Panc1 (cell line): ENCODE results near the gene MCRIP2. TPM values are rescaled to one million over a fixed set of nuclear protein-coding genes. Genes with fewer than 3 reads are reported as not detected.

ENCODE experiments used
- ATAC-seq: fragments of 200-7000 bp; cut with Tn5 transposase; 2 replicates; pipeline ENCODE4 v1.9.1; 2020; ENCODE audit warnings: mild to moderate bottlenecking, moderate library complexity
- BruUV-seq: library from RNA; stranded (reverse); fragments of 400-500 nt; replicated peaks from 2 replicates; lab custom pipeline; 2021; lab: Mats Ljungman, UMichigan
- CTCF ChIA-PET: fragments of 300-600 bp; sonication (Branson Sonifier 250); formaldehyde crosslinking; loops from one replicate; lab custom pipeline; 2022; ENCODE audit warnings: antibody characterized with exemption; lab: Charles Lee
- POLR2A ChIA-PET: fragments of 300-600 bp; sonication (Branson Sonifier 250); formaldehyde crosslinking; loops from one replicate; lab custom pipeline; 2022; ENCODE audit warnings: antibody characterized with exemption; lab: Charles Lee
- DNase-seq: peaks from one replicate; pipeline ENCODE4 v3.0.0-alpha.2; 2010; ENCODE audit warnings: low read depth, low spot score
- H3K27ac ChIP-seq: 2 replicates; pipeline ENCODE4 v1.5.1; 2011; ENCODE audit warnings: mild to moderate bottlenecking, low read length, inconsistent platforms
- H3K27me3 ChIP-seq: fragments of 200-500 bp; sonication (Bioruptor generic); 2 replicates; pipeline ENCODE4 v1.6.0; 2014; ENCODE audit warnings: low read length, inconsistent platforms; ENCODE audit not compliant: control insufficient read depth, insufficient read depth
- H3K36me3 ChIP-seq: fragments of 200-500 bp; sonication (Bioruptor generic); 2 replicates; pipeline ENCODE4 v1.5.1; 2014; ENCODE audit warnings: inconsistent platforms, mild to moderate bottlenecking, low read length, moderate library complexity; ENCODE audit not compliant: control insufficient read depth, insufficient read depth
- H3K4me1 ChIP-seq: 2 replicates; pipeline ENCODE4 v1.5.1; 2011; ENCODE audit warnings: inconsistent platforms, mild to moderate bottlenecking, low read length, moderate library complexity; ENCODE audit not compliant: control insufficient read depth, insufficient read depth
- H3K4me3 ChIP-seq, 2 experiments: 2 replicates each; pipeline ENCODE4 v1.5.1; 2011 to 2012; ENCODE audit warnings: low read depth in 2 of 2, low read length in 2 of 2, mild to moderate bottlenecking in 2 of 2, inconsistent platforms in 1 of 2, moderate library complexity in 1 of 2
- H3K9me3 ChIP-seq: fragments of 200-500 bp; sonication (Bioruptor generic); 2 replicates; pipeline ENCODE4 v1.5.1; 2014; ENCODE audit warnings: low read depth, mild to moderate bottlenecking, inconsistent platforms, low read length, moderate library complexity; ENCODE audit not compliant: control insufficient read depth, insufficient read depth
- POLR2AphosphoS5 ChIP-seq: IDR thresholded peaks from 2 replicates; pipeline ENCODE4 v1.6.1; 2012; ENCODE audit warnings: mild to moderate bottlenecking, low read depth, low read length, moderate library complexity
- SIN3A ChIP-seq: IDR thresholded peaks from 2 replicates; pipeline ENCODE4 v1.6.1; 2012; ENCODE audit warnings: low read depth, mild to moderate bottlenecking, low read length, moderate library complexity, borderline replicate concordance; ENCODE audit not compliant: insufficient read depth
- TCF7L2 ChIP-seq: IDR thresholded peaks from 2 replicates; pipeline ENCODE4 v1.6.1; 2011; ENCODE audit warnings: mild to moderate bottlenecking, low read depth, low read length, inconsistent platforms
- in situ Hi-C: cut with HindIII; loops from 2 replicates; pipeline ENCODE4 v1.10.0; 2016; ENCODE audit warnings: low sequenced_read_pairs, low pct_unique_long_range_greater_than_20kb
- intact Hi-C: fragments of 100-400 bp; cut with micrococcal nuclease; formaldehyde crosslinking; loops from one replicate; pipeline ENCODE4 v1.10.0; 2022; ENCODE audit not compliant: unreplicated experiment
- total RNA-seq: library from RNA; stranded (reverse); gene quantifications from one replicate; pipeline ENCODE4 v1.2.1, GENCODE V29; 2021; ENCODE audit not compliant: unreplicated experiment
- TF ChIP-seq, protein P1 (sequence below), 2 experiments: IDR thresholded peaks; 2 replicates each; pipeline ENCODE4 v1.6.1; 2011 to 2012; ENCODE audit warnings: low read depth in 2 of 2, control low read depth in 1 of 2, low read length in 1 of 2, mild to moderate bottlenecking in 1 of 2, moderate library complexity in 1 of 2; ENCODE audit not compliant: insufficient read depth in 1 of 2
- TF ChIP-seq, protein P2 (sequence below): fragments of 450-650 bp; IDR thresholded peaks from 2 replicates; pipeline ENCODE4 v1.5.1; 2017; ENCODE audit warnings: mild to moderate bottlenecking

The MCRIP2 gene
- total RNA-seq, 1 experiment from 2014 or later = 91.6 TPM

DNA sequence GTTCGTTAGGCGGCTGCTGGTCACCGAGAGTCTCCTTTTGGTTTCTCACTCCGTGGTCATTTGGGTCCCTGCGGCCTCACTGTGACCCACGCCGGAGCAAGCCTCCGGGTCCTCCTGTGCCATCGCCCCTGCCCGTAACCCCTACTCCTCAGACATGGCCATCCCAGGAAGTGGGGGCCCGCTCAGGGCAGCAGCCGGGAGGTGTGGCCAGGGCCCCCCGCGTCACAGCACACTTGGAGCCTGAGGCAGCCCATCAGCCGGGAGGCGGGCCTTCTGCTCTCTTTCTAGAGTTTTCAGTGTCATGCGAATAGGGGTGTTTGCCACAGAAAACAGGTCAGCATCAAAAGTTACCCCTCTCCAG lies 18.7 kb upstream of the MCRIP2 start:
- CTCF ChIA-PET = no interaction called here
- ATAC-seq = no peak

DNA sequence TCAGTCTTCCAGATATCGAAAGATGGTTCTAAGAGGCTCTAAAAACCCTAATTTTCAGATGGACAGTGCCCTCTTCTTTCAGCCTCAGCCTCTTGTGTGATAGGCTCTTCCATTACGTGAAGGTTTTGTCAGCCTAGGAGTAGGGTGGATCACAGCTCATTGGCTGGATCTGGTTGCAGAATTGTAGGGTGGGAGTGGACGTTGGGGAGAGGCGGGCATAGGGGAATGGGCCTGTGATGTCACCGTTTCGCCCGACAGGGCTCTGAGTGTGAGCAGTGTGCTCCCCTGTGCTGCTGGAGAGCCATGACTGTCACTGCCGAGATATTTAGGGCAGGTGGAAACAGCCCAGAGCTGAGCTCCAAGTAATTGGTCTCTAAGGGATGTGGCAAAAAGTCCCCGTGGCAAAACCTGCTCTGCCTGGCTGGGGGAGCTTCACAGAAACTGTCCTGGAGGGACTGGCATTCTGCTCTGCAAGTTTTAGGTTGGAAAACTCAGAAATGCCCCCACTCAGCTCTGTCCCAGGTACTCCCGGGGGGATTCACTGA lies 17.0 kb upstream of the MCRIP2 start:
- peaks cover 67% of the 10 kb centered on the region for H3K4me1 ChIP-seq
- peak overlapping the region; percentile 57; the same call in 1 of the 2 replicates for H3K27ac ChIP-seq
- H3K4me3 ChIP-seq = no peak overlapping the region
- no peaks in the 10 kb centered on the region for H3K36me3 ChIP-seq
- ChIA-PET POLR2A (no interaction called here), CTCF (no interaction called here)
- no peak for ATAC-seq
- intact Hi-C loops = no loop called here
- TF ChIP-seq, protein P1, sequence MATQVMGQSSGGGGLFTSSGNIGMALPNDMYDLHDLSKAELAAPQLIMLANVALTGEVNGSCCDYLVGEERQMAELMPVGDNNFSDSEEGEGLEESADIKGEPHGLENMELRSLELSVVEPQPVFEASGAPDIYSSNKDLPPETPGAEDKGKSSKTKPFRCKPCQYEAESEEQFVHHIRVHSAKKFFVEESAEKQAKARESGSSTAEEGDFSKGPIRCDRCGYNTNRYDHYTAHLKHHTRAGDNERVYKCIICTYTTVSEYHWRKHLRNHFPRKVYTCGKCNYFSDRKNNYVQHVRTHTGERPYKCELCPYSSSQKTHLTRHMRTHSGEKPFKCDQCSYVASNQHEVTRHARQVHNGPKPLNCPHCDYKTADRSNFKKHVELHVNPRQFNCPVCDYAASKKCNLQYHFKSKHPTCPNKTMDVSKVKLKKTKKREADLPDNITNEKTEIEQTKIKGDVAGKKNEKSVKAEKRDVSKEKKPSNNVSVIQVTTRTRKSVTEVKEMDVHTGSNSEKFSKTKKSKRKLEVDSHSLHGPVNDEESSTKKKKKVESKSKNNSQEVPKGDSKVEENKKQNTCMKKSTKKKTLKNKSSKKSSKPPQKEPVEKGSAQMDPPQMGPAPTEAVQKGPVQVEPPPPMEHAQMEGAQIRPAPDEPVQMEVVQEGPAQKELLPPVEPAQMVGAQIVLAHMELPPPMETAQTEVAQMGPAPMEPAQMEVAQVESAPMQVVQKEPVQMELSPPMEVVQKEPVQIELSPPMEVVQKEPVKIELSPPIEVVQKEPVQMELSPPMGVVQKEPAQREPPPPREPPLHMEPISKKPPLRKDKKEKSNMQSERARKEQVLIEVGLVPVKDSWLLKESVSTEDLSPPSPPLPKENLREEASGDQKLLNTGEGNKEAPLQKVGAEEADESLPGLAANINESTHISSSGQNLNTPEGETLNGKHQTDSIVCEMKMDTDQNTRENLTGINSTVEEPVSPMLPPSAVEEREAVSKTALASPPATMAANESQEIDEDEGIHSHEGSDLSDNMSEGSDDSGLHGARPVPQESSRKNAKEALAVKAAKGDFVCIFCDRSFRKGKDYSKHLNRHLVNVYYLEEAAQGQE (IDR thresholded peaks at IDR 0.05; ENCODE audit: insufficient read depth in 1 of 2, low read depth in 2 of 2, low read length in 1 of 2) = no peak
- TF ChIP-seq, protein P2, sequence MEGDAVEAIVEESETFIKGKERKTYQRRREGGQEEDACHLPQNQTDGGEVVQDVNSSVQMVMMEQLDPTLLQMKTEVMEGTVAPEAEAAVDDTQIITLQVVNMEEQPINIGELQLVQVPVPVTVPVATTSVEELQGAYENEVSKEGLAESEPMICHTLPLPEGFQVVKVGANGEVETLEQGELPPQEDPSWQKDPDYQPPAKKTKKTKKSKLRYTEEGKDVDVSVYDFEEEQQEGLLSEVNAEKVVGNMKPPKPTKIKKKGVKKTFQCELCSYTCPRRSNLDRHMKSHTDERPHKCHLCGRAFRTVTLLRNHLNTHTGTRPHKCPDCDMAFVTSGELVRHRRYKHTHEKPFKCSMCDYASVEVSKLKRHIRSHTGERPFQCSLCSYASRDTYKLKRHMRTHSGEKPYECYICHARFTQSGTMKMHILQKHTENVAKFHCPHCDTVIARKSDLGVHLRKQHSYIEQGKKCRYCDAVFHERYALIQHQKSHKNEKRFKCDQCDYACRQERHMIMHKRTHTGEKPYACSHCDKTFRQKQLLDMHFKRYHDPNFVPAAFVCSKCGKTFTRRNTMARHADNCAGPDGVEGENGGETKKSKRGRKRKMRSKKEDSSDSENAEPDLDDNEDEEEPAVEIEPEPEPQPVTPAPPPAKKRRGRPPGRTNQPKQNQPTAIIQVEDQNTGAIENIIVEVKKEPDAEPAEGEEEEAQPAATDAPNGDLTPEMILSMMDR = no peak
- TF ChIP-seq POLR2AphosphoS5 (no peak), SIN3A (no peak), TCF7L2 (no peak)
- BruUV-seq = no TSS peak
- in situ Hi-C loops = no loop called here
- H3K9me3 ChIP-seq = no peaks in the 10 kb centered on the region
- H3K27me3 ChIP-seq = no peaks in the 10 kb centered on the region
- no peak for DNase-seq

More for the DNA sequence above, 18.7 kb upstream of the MCRIP2 start:
- POLR2A ChIA-PET = no interaction called here
- in situ Hi-C loops (no loop called here), intact Hi-C loops (no loop called here)
- no peak for DNase-seq
- TF ChIP-seq, protein P2 = no peak
- TF ChIP-seq SIN3A (no peak), POLR2AphosphoS5 (no peak), TCF7L2 (no peak)
- TF ChIP-seq, protein P1 (IDR thresholded peaks at IDR 0.05; ENCODE audit: insufficient read depth in 1 of 2, low read depth in 2 of 2, low read length in 1 of 2) = no peak
- H3K4me1 ChIP-seq = peaks cover 58% of the 10 kb centered on the region
- H3K4me3 ChIP-seq = no peak overlapping the region
- H3K27ac ChIP-seq = no peak overlapping the region; the same call in 1 of the 2 replicates
- TSS peak; percentile 81 for BruUV-seq
- no peaks in the 10 kb centered on the region for H3K9me3 ChIP-seq
- no peaks in the 10 kb centered on the region for H3K36me3 ChIP-seq
- no peaks in the 10 kb centered on the region for H3K27me3 ChIP-seq
